ENCODE measurements around the gene SSTR4.

- no peak for TF ChIP-seq TAF1 (IDR thresholded peaks at IDR 0.05; ENCODE audit: borderline replicate concordance, low read depth, low read length)
- no peak for TF ChIP-seq POLR2A (IDR thresholded peaks at IDR 0.05; ENCODE audit: low read depth, low read length)
- no peak for TF ChIP-seq POLR2AphosphoS5 (IDR thresholded peaks at IDR 0.05; ENCODE audit: low read depth, low read length)
These were observed 25.5 kb upstream of the SSTR4 start for GRCh38 chr20:23009636-23010035.
